GM18909 (cell line): ENCODE measurements around the gene RBM10.

Experiments
- ATAC-seq: cut with Tn5 transposase; IDR thresholded peaks from one replicate; pipeline ENCODE4 v1.9.1; 2021; ENCODE audit warnings: mild to moderate bottlenecking; ENCODE audit not compliant: unreplicated experiment, poor library complexity

The RBM10 gene

GRCh38 chrX:47230136-47230868, 85.3 kb downstream of the RBM10 start:
- ATAC-seq = no peak

- ATAC-seq = no peak
Measured at GRCh38 chrX:47231167-47231566, 86.1 kb downstream of the RBM10 start.

- ATAC-seq = no peak
Measured at GRCh38 chrX:47232197-47232802, 87.3 kb downstream of the RBM10 start.

- ATAC-seq = peak; percentile 19
Measured at GRCh38 chrX:47232803-47233332, 87.8 kb downstream of the RBM10 start, which contains the start of gene USP11. TSS of gene USP11 (plus strand) at chrX:47233009. CDS start at chrX:47233044, 35 bp downstream.

- ATAC-seq = peak; percentile 86
Measured at GRCh38 chrX:47233333-47234113, 88.5 kb downstream of the RBM10 start.

- ATAC-seq = no peak
Measured at GRCh38 chrX:47234583-47234982, 89.6 kb downstream of the RBM10 start.

- ATAC-seq = no peak
Measured at GRCh38 chrX:47235691-47236103, 90.7 kb downstream of the RBM10 start.
